CMK (cell line): ENCODE data around the gene LAMP5.

Experiments
- DNase-seq: peaks from one replicate; pipeline ENCODE4 v3.0.0-alpha.2; 2010; ENCODE audit warnings: low read depth

LAMP5 gene

DNA sequence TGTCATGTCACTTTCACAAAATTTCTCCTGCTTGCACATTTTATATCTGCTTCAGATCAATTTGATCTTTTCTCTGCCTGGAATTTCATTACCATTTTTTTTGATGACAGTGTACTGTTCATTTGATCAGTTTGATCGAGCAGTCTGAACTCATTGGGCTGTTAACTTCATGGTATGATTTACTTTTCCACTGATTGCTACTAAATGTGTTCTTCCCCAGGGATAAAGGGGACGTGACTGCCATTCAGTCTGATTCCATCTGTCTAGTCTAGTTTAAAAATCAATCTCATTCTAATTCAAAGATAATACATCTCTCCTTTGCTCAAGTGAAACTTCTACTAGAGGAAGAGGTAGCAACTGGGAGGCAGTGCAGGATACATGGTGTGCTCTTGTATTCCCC, 21.1 kb downstream of the LAMP5 start:
- DNase-seq = no peak

DNA sequence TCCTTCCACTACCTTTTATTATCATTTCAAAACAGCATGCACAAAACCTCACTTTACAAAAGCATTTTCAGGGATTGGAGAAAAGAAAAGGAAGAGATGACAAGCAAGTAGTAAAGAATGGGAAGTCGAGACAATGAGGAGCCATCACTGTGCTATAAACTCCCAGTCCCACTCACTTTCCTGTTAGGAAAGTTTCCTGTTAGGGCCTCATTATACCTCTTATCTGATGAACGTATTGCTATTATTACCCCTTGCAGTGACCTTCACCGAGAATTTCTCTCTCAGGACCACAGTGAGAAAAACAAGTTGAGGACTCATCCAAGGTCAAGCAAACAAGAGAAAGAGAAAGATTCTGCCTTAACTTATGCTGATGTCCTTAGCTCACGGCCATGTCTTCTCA, 28.8 kb downstream of the LAMP5 start:
- DNase-seq = no peak

DNA sequence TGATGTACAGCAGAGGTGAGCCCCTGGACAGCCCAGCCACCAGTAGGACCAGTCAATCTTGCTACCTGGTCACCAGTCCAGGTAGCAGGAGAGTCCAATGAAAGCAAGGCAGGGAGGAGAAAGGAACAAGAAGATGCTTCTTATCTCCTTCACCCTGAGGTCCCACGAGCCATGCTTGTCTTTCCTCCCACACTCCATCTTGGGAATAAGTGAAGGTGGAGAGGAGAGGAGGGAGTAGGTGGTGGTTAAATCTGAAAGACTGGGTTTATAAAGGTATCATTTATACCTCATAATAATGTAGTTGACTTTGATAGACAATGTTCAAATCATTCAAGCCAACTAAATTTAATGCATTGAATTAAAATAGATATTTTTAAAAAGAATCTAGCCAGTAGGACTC, 35.9 kb downstream of the LAMP5 start:
- no peak for DNase-seq

DNA sequence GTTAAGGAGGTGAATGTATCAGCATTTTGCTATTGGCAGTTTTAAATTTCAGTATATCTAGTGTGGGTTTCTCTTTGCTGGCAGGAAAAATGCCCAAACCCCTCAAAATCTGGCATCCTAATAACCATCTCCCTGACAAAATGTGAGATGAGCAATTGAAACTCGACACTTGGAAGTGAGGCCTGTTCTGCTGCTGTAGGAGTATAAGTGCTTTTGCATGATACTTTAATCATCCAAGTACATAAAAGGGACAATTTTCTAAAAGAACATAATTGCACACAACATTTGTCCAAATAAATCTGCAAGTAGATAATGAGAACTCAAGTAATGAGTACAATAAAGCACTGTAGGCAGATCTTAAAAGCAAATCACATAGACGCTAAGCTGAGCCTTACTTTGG, 36.5 kb downstream of the LAMP5 start:
- no peak for DNase-seq

DNA sequence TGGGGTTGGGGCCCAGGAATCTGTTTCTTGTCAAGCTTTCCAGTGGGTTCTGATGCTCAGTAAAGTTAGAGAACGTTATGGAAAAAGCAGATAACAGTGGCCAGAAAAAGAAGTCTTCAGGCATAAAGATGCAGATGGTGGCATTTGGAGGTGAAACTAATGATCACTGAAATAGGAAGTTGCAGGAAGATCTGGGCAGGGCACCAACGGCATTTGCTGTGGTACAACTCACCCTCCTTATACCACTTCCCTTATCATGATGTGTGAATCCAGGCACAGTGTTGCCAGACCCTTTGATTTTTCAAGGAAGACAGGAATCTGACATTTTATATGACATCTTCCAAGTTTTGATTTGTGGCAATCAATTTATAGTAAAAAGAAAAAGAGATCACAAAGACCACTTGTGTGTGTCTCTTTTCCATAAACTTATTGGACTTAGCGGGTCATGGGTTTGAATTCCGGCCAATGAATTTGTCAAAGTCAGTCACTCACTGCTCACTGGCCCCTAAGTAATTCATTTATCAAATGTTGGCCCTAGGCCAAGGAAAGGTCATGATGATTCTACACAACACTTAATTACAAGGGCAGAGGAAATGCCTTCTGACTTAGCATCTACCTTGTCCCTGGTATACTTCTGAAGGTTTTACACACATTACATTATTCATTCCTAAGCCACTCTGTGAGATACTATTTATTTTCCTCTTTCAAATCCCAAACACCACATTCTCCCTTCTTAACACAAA, 37.6 kb downstream of the LAMP5 start:
- DNase-seq = no peak

DNA sequence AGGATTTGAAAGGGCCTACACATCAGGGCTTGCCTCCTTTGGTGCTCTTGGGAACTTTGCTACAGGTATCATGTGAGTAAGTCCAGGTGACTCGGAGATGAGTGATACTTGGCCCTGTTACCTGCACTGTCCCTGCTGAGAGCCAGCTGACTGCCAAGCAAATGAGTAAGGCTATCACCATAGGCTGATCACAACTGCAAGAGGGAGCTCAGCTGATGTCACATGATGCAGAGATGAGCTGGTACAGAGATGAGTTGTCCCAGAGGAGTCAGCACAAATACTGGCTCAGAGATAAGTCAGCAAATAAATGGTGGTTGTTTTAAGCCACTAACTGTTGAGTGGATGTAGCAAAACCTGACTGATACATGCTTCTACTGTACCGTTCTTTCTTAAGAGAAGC, 41.4 kb downstream of the LAMP5 start:
- no peak for DNase-seq

DNA sequence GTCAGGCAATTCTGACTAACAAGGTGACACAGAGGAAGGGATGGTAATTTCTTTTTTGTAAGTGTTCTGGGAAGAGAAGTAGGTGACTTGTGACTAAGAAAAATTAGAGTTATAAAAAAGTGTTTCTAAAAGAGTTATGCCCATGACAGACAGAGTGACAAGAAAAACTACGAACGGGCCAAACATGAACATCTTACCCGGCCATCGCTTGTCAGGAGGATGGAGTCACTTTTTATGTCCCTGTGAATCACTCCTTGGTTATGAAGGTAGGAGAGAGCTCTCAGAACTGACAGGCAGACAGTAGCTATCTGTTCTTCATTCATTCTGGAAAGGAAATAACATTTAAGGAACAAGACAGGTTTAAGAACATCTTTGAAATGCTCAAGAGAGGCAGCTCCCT, 43.0 kb downstream of the LAMP5 start:
- DNase-seq = no peak

DNA sequence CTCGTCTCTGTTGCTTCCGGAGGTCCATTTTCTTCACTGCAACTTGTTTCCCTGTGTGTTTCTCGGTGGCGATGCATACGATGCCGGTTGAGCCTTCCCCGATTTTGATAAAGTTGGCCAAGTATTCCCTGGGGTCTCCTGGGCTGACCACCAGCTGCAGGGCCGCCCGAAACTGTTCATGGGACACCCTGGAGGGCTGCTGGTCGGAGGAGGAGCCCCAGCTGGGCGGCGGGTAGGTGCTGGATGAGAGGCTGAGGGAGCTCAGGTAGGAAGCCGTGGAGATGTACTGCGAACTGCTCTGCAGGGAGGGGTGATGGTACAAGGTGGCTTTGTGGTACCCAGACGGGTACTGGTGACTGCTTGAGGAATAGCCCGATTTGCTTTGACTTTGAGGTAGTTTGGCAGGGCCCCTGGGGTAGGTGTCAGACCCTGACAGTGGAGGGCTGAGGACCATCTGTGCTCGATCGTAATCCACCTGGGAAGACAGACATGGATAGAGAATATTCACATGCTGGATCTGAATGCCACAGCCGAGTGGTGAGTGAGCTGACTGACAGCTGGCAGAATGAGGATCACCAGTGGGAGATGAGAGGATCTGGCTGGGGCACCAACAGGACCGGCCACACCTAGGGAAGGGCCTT, 51.6 kb downstream of the LAMP5 start:
- DNase-seq = no peak

DNA sequence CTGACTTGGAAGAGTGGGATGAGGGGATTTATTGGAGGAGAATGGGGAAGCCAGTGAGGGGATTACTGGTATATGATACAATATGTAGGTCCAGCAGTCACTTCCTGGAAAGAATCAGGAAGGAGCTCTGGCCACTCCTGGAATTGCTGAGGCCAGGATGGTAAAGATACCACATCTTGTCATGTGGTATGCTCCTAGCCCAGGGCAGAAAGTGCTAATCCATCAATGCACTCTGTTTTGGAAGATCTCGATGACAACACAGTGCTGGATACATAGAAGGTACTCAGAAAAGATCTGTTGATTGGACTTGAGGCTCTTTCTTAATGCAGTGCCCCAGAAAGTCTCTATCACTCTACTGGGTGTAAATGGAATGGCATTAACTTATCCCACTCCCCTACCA, 52.6 kb downstream of the LAMP5 start:
- DNase-seq = no peak

DNA sequence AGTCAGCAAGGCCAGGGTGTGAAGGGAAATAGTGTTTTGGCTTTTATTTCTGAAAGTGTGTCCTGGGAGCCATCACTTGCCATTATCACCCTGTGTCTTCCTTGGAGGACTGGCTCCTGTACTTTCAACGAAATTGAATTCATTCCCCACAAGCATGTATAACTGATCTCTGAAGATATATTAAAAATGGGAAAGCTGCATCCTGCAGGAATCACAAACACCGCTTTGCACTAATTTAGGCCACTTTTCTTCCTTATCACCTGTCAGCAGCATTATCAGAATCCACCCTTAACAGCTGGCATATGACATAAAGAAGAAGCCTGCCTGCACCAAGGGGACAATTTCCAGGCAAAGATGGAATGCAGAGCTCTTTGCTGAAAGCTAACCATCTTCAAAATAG, 56.2 kb downstream of the LAMP5 start:
- no peak for DNase-seq

DNA sequence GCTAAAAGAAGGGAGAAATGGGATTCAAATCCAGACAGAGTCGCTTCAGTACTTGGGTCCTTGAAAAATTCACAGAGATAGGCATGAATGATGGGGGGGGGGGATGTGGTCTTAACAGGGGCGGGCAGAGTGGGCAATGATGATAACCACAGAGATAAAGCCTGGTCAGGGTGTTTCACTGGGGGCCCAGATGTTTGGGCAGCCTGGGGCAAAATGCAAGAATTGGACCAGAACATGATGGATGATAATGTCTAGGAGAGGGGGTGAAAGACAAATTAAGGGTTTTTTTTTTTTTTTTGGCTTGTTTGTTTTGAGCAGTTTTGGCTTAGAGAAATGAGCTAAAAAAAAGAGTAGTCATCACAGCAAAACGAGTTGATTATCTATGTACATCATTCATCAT, 57.4 kb downstream of the LAMP5 start:
- DNase-seq = no peak

DNA sequence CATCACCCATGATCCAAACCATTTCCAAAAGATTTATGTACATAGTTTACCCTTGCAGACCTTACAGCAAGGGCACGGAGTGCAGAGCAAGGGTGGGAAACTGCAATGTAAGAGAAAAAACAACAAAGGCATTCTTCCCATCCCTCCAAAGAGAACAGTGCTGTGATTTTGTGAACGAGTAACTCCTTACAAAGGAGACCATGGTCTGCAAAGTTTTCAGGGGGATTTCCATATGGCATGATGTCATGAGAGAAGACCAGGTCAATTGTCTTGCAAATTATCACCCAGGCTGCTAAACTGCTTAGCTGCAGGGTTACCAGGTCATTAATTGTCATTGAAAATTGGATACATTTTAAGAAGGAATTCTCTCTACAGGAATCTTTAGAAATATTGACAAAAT, 58.3 kb downstream of the LAMP5 start:
- no peak for DNase-seq

DNA sequence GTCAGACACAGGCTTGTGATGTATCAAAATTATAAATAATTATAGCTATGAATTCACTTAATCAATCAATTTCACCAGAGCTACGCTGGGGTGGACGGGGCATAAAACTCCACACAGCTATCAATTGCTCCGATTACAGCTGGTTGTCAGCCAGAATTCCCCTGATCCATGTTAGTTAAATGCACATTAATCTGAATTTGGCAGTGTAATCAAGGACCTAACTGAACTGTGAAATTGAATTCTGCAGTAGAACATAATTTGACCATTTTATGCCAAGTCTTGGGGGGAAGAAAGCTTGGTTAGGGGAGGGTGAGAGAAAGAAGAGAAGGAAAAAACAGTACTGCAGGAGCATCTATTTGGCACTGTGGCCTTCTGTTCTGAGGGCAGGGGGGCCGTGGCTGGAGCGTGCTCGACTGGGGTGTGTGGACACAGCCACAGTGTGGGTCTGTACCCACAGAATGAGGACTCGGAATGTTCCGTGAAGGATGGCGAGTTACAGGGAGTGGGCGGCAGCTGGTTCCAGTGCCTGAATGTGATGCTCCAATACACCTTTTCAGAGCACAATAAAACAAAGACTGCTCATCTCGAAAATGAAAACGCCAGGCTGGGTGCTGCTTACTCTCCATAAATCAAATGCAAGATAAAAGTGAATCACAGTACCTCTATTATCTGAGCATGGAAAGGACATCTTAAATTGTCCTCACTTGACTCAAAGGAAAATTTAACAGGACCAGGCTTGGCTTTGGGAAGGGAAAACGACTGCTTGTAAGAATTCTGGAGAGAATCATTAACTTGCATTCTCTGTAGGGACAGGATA, 59.2 kb downstream of the LAMP5 start:
- DNase-seq = no peak

DNA sequence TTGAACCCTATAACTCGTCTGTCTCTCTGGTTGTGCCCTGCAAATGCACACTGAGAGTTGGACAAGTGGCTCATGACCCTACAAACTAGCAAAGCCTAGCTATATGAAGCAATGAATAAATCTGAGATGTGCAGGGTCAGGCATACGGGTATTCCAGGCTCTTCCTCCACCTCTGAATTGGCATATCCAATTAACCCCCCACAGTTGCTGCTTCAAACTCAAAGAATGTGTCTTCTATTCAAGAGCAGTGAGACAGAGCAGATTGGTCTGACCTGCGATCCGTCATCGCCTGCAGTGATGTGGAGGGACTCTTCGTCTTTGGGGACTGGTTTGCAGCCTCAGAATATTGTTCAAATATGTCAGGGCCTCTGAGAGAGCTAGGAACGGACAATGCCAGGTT, 59.8 kb downstream of the LAMP5 start:
- no peak for DNase-seq

DNA sequence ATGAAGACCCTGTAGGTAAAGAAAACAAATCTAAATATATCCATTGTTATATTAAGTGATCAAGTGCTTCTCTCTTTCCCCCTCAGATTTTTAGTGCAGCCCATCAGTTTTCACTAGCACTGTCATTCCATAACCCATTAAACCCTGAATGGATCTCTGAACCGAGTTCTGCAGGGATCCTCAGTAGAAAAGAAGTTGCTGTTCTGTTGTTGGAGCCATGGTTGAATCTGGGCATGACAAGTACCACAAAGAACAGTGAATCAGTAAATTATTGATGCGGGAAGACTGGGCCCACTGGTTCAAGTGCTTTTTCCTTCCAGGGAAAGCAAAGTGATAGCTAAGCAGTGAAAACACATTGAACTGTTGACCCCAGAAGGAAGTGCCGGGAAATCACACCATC, 60.4 kb downstream of the LAMP5 start:
- no peak for DNase-seq

DNA sequence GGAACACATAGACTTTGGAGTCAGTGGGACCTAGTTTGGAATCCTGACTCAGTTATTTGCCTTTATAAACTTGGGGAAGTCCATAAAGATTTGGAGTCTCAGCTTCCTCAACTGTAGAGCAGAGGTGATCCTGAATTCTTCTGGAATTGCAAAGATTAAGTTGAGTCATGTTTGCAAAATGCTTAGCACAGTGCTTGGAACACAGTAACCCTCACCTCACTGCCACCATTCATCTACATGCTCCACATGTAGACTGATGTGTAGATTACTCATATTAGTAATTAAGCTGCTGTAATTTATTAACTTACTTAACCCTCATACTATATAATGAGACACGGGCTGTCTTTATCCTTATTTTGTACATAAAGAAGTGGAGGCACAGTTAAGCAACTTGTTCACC, 61.4 kb downstream of the LAMP5 start:
- no peak for DNase-seq

DNA sequence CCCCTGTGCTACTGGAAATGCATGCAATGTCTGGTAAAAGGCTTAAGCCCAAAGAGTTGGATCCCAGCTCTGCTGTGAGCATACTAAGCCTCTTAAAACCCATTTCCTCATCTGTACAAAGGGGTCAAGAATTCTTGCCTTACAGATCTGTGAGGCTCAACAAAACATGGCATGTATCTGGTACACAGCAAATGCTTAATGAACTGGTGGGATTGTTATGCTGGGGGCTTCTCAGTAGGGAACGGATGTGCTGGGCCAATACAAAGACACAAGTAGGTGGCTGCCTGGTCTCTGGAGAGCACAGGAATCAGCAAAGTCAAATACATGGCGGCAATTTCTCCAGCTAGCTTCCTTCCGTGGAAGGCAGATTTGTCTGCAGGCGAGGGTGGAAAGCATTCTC, 62.3 kb downstream of the LAMP5 start:
- no peak for DNase-seq

DNA sequence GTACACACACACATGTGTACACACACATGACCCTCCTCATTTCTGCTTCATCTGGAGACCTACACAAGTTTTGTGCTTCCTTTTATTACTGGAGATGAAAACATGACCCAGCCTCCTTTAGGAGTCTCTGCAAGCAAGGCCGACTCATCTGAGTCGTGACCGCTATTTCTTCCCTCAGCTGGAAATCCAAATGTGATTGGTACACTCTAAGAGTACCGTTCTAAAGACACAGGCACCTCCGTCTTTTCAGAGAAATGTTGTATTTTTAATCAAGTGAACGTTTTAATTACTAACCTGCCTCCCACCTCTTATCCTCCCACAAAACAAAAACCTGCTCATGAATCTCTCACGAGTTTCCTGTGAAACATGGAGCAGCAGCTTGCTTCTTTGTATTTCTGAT, 63.0 kb downstream of the LAMP5 start:
- DNase-seq = no peak

DNA sequence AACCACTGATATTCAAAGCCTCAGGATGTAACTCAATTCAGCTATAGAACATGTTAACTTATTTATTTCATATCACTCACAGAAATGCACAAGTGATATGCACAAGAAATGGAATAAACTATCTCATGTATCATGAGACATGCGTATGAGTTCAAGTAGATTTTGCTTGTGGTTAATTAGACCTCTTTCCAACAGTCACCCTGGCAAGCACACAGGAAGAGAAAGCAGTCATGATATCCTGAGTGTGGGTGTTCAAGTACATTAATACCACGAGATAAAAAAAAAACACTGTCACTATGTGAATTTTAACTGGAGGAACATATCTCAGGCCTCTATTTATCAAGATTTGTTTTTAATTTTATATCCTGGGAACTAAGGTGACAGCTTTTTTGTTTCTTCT, 64.2 kb downstream of the LAMP5 start:
- no peak for DNase-seq
